HepG2 (cell line): ENCODE measurements around the gene DENND5B. TPM values are rescaled to one million over a fixed set of nuclear protein-coding genes. Genes with fewer than 3 reads are reported as not detected.

ENCODE experiments used
- ATAC-seq: fragments of 200-7000 bp; cut with Tn5 transposase; 3 replicates; pipeline ENCODE4 v1.9.1; 2020; ENCODE audit warnings: mild to moderate bottlenecking, moderate library complexity
- BruUV-seq: library from RNA; stranded (reverse); fragments of 400-500 nt; replicated peaks from 2 replicates; lab custom pipeline; 2021; lab: Mats Ljungman, UMichigan
- CTCF ChIA-PET: fragments of 300-600 bp; formaldehyde crosslinking; extraction: SDS; loops from one replicate; lab custom pipeline; 2021; ENCODE audit warnings: low total read pairs, inconsistent platforms, low intra/inter-chr PET ratio; lab: Yijun Ruan, JAX
- POLR2A ChIA-PET: fragments of 350-600 bp; sonication (Branson Sonifier 250); formaldehyde crosslinking; loops from one replicate; lab custom pipeline; 2020; ENCODE audit warnings: antibody characterized with exemption, inconsistent platforms; lab: Yijun Ruan, JAX
- DNase-seq: peaks from one replicate; pipeline ENCODE4 v3.0.0-alpha.2; 2015; ENCODE audit warnings: low spot score
- FAIRE-seq: peaks from 3 replicates; lab custom pipeline; 2011; peaks lifted over from hg19 to GRCh38; lab: Jason Lieb, UNC
- H2AFZ ChIP-seq: one replicate; pipeline ENCODE4 v1.6.1; 2011; ENCODE audit warnings: low read length, inconsistent platforms
- H3K27ac ChIP-seq: fragments of 300-600 bp; 3 replicates; pipeline ENCODE4 v1.8.0; 2011; ENCODE audit warnings: mixed run types, mild to moderate bottlenecking, mixed read lengths, low read length, inconsistent platforms; ENCODE audit not compliant: insufficient read depth; ENCODE audit errors: extremely low read length
- H3K27me3 ChIP-seq, 2 experiments: fragments of 200-600 bp in 1 of 2; 2 replicates in 1 of 2; 3 replicates in 1 of 2; pipeline versions ENCODE4 v1.6.0 to v1.8.0; 2011; ENCODE audit warnings: low read length in 2 of 2, mild to moderate bottlenecking in 2 of 2, moderate library complexity in 2 of 2, inconsistent platforms in 1 of 2; ENCODE audit not compliant: insufficient read depth in 2 of 2, control insufficient read depth in 1 of 2
- H3K36me3 ChIP-seq, 2 experiments: fragments of 200-600 bp in 1 of 2; replicated peaks in 1 of 2; 2 replicates in 1 of 2; 3 replicates in 1 of 2; pipeline versions ENCODE4 v1.5.1 to v1.8.0; 2011; ENCODE audit warnings: low read length in 2 of 2, inconsistent platforms in 1 of 2; ENCODE audit not compliant: insufficient read depth in 2 of 2, control insufficient read depth in 1 of 2
- H3K4me1 ChIP-seq: 2 replicates; pipeline ENCODE4 v1.5.1; 2012; ENCODE audit warnings: low read length, inconsistent platforms; ENCODE audit not compliant: insufficient read depth
- H3K4me2 ChIP-seq: 2 replicates; pipeline ENCODE4 v1.6.0; 2011; ENCODE audit warnings: low read depth, low read length, inconsistent platforms
- H3K4me3 ChIP-seq, 3 experiments: fragments of 200-600 bp in 1 of 3; sonication (generic), shearing (Covaris generic) in 1 of 3; replicated peaks in 1 of 3; 2 replicates each; pipeline ENCODE4 v1.5.1; 2011 to 2016; ENCODE audit warnings: low read length in 3 of 3, inconsistent platforms in 2 of 3, low read depth in 2 of 3, mild to moderate bottlenecking in 2 of 3, control low read depth in 1 of 3, mixed read lengths in 1 of 3; ENCODE audit not compliant: insufficient read depth in 1 of 3
- H3K79me2 ChIP-seq: one replicate; pipeline ENCODE4 v1.6.1; 2011; ENCODE audit warnings: low read length, inconsistent platforms; ENCODE audit not compliant: insufficient read depth
- H3K9ac ChIP-seq: 2 replicates; pipeline ENCODE4 v1.6.0; 2011; ENCODE audit warnings: mild to moderate bottlenecking, low read depth, low read length, inconsistent platforms; ENCODE audit not compliant: insufficient read depth
- H3K9me3 ChIP-seq: 2 replicates; pipeline ENCODE4 v1.5.1; 2012; ENCODE audit warnings: mild to moderate bottlenecking, low read length
- H4K20me1 ChIP-seq: 2 replicates; pipeline ENCODE4 v1.6.0; 2011; ENCODE audit warnings: inconsistent platforms, mild to moderate bottlenecking, low read length, moderate library complexity; ENCODE audit not compliant: insufficient read depth
- CREM ChIP-seq, 2 experiments: sonication (generic) in 1 of 2; formaldehyde crosslinking in 1 of 2; IDR thresholded peaks; 2 replicates each; pipeline versions ENCODE4 v1.4.0 to v1.6.1; 2016 to 2020; ENCODE audit warnings: antibody characterized with exemption in 1 of 2, mild to moderate bottlenecking in 1 of 2, missing genetic modification reagents in 1 of 2
- HOXA3 ChIP-seq: sonication (generic); formaldehyde crosslinking; IDR thresholded peaks from 2 replicates; pipeline ENCODE4 v1.5.0; 2020; ENCODE audit warnings: missing genetic modification reagents
- NR2F1 ChIP-seq, 2 experiments: fragments of 450-650 bp in 1 of 2; formaldehyde crosslinking in 1 of 2; IDR thresholded peaks; 2 replicates each; pipeline versions ENCODE4 v1.5.0 to v1.6.1; 2016 to 2020; ENCODE audit warnings: mild to moderate bottlenecking in 1 of 2, missing compliant biosample characterization in 1 of 2, missing genetic modification reagents in 1 of 2, moderate library complexity in 1 of 2
- PPARG ChIP-seq: conservative IDR thresholded peaks from 2 replicates; pipeline ENCODE4 v1.6.1; 2016; ENCODE audit warnings: missing biosample characterization, missing genetic modification reagents
- RFXAP ChIP-seq: sonication (generic); formaldehyde crosslinking; IDR thresholded peaks from 2 replicates; pipeline ENCODE4 v1.4.0; 2020; ENCODE audit warnings: missing genetic modification reagents, borderline replicate concordance
- TRIM24 ChIP-seq: sonication (generic); formaldehyde crosslinking; IDR thresholded peaks from 2 replicates; pipeline ENCODE4 v1.8.0; 2022; ENCODE audit warnings: mild to moderate bottlenecking, missing genetic modification reagents
- ZFP90 ChIP-seq: sonication (generic); formaldehyde crosslinking; IDR thresholded peaks from 2 replicates; pipeline ENCODE4 v1.8.0; 2022; ENCODE audit warnings: missing genetic modification reagents, mild to moderate bottlenecking, inconsistent platforms, borderline replicate concordance
- ZNF317 ChIP-seq: sonication (generic); formaldehyde crosslinking; IDR thresholded peaks from 2 replicates; pipeline ENCODE4 v1.5.0; 2020; ENCODE audit warnings: mild to moderate bottlenecking, missing genetic modification reagents
- WGBS: methylation state at CpG from one replicate; pipeline ENCODE4 v1.1.6; 2017; ENCODE audit warnings: low lambda C conversion rate; 5-methylcytosine and 5-hydroxymethylcytosine counted together
- in situ Hi-C: cut with HindIII; loops from 2 replicates; pipeline ENCODE4 v1.10.0; 2017; ENCODE audit warnings: low pct_unique_long_range_greater_than_20kb; ENCODE audit not compliant: extremely low pct_ligation_motif_present
- intact Hi-C: fragments of 100-400 bp; cut with micrococcal nuclease; formaldehyde crosslinking; loops from one replicate; pipeline ENCODE4 v1.10.0; 2022; ENCODE audit not compliant: unreplicated experiment
- polyA plus RNA-seq, 8 experiments: library from polyadenylated mRNA; depleted of rRNA in 3 of 8; stranded (reverse) in 7 of 8; unstranded in 1 of 8; fragments of >200 nt; fragmentation: Illumina TruSeq in 4 of 8; extraction: Trizol in 4 of 8; gene quantifications; 2 replicates each; pipeline versions ENCODE4 v1.2.1 to v1.2.3, GENCODE V29; 2011 to 2016; ENCODE audit warnings: low read depth in 4 of 8, missing spikeins in 1 of 8, mixed read lengths in 1 of 8; ENCODE audit not compliant: insufficient read depth in 1 of 8
- total RNA-seq, 5 experiments: library from RNA; depleted of rRNA; stranded (reverse); fragments of >200 nt; fragmentation: Illumina TruSeq; extraction: Trizol; gene quantifications; 2 replicates each; pipeline ENCODE4 v1.2.3, GENCODE V29; 2016; ENCODE audit warnings: low read depth in 1 of 5
- TF ChIP-seq, protein P1 (sequence below): conservative IDR thresholded peaks from 2 replicates; pipeline ENCODE4 v1.6.1; 2018; ENCODE audit warnings: missing genetic modification reagents
- TF ChIP-seq, protein P2 (sequence below): sonication (generic); formaldehyde crosslinking; IDR thresholded peaks from 2 replicates; pipeline ENCODE4 v1.5.1; 2020; ENCODE audit warnings: missing genetic modification reagents, mild to moderate bottlenecking, borderline replicate concordance

The DENND5B gene
- total and polyA plus RNA-seq, 2 of the 13 experiments (the other 11 are each of a cell fraction or from before 2014, with no cell fraction given) = 14.7 to 18.7 TPM

DNA sequence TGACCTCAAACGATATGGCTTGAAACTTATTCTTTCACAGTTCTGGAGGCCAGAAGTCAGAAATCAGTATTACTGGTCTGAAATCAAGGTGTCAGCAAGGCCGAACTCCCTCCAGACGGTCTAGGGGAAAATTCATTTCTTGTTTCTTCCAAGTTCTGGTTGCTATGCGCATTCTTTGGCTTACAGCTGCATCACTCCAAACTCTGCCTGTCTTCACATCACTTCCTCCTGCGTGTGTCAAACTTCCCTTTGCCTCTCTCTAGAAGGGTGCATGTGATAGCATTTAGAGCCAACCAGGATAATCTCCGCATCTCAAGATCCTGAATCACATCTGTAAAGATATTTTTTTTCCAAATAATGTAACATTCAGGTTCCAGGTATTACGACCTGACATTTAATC lies 62.8 kb downstream of the DENND5B start:
- ATAC-seq (no peak), FAIRE-seq (no peak), DNase-seq (no peak)
- in situ Hi-C loops (no loop called here), intact Hi-C loops (no loop called here)
- Histone ChIP-seq H3K9ac (no peak overlapping the region), H2AFZ (no peak overlapping the region), H3K36me3 (no peaks in the 10 kb centered on the region), H4K20me1 (peaks cover 7% of the 10 kb centered on the region; the same call in 1 of the 2 replicates), H3K4me2 (no peak overlapping the region), H3K9me3 (no peaks in the 10 kb centered on the region), H3K4me3 (no peak overlapping the region), H3K4me1 (peaks cover 34% of the 10 kb centered on the region), H3K27me3 (no peaks in the 10 kb centered on the region), H3K27ac (no peak overlapping the region), H3K79me2 (peaks cover 50% of the 10 kb centered on the region)
- no TSS peak for BruUV-seq
- TF ChIP-seq HOXA3 (CRISPR knock-in tag) = no peak
- TF ChIP-seq, protein P1, sequence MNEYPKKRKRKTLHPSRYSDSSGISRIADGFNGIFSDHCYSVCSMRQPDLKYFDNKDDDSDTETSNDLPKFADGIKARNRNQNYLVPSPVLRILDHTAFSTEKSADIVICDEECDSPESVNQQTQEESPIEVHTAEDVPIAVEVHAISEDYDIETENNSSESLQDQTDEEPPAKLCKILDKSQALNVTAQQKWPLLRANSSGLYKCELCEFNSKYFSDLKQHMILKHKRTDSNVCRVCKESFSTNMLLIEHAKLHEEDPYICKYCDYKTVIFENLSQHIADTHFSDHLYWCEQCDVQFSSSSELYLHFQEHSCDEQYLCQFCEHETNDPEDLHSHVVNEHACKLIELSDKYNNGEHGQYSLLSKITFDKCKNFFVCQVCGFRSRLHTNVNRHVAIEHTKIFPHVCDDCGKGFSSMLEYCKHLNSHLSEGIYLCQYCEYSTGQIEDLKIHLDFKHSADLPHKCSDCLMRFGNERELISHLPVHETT (CRISPR knock-in tag) = no peak
- TF ChIP-seq PPARG (CRISPR knock-in tag) = no peak
- TF ChIP-seq NR2F1 (CRISPR knock-in tag; IDR thresholded peaks at IDR 0.05) = no peak
- TF ChIP-seq RFXAP (CRISPR knock-in tag) = no peak
- TF ChIP-seq ZFP90 (CRISPR knock-in tag) = no peak
- TF ChIP-seq ZNF317 (CRISPR knock-in tag) = no peak
- no peak for TF ChIP-seq TRIM24
- TF ChIP-seq CREM (IDR thresholded peaks at IDR 0.05) = no peak
- TF ChIP-seq CREM (CRISPR knock-in tag; IDR thresholded peaks at IDR 0.05) = no peak
- TF ChIP-seq, protein P2, sequence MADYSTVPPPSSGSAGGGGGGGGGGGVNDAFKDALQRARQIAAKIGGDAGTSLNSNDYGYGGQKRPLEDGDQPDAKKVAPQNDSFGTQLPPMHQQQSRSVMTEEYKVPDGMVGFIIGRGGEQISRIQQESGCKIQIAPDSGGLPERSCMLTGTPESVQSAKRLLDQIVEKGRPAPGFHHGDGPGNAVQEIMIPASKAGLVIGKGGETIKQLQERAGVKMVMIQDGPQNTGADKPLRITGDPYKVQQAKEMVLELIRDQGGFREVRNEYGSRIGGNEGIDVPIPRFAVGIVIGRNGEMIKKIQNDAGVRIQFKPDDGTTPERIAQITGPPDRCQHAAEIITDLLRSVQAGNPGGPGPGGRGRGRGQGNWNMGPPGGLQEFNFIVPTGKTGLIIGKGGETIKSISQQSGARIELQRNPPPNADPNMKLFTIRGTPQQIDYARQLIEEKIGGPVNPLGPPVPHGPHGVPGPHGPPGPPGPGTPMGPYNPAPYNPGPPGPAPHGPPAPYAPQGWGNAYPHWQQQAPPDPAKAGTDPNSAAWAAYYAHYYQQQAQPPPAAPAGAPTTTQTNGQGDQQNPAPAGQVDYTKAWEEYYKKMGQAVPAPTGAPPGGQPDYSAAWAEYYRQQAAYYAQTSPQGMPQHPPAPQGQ = no peak
- ChIA-PET POLR2A (no interaction called here), CTCF (no interaction called here)
- WGBS = 97% methylated on average over 7 of the region's 7 CpGs
